Fibroblast of skin of right quadriceps (primary cell): Measurements from ENCODE around the gene FCMR.
"Not testable (repeated sequence)": the region's sequence is repeated elsewhere in the genome, so short reads cannot be mapped to it uniquely, and the experiment has no call there.

Experiments
- DNase-seq: peaks from one replicate; pipeline ENCODE4 v3.0.0-alpha.2; 2013

FCMR gene

DNA sequence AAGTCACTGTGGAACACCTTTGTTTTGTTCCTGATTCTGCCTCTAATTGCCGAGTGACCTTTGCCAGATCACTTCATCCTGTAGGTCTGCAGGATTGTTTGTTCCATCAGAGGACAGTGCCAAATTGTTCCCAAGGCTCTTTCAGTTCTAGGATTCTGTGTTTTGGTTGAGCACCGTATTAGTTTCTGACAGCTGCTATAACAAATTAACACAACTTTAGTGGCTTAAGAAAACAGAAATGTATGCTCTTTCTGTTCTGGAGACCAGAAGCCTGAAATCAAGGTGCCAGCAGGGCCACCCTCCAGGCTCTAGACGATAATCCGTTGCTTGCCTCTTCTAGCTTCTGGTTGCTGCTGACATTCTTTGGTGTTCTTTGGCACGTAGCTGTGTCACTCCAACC lies 27.9 kb upstream of the FCMR start:
- no peak for DNase-seq

DNA sequence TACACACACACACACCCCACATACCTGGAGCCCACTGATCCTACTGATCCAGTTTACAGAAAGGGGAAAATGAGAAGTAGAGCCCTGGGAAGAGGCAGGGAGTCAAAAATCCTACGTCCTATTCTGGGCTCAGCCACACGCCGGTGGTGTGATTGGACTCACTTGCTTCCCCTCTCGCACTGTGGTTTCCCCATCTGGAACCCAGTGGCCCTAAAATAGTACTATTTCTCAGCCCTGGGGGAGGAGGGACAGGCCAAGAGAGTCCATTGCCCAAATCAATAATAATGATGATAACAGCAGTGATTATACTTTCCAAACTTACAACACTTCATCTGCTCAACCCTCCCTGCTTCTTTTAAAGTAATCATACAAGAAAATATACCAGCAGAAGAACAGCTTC lies 27.5 kb upstream of the FCMR start:
- no peak for DNase-seq

DNA sequence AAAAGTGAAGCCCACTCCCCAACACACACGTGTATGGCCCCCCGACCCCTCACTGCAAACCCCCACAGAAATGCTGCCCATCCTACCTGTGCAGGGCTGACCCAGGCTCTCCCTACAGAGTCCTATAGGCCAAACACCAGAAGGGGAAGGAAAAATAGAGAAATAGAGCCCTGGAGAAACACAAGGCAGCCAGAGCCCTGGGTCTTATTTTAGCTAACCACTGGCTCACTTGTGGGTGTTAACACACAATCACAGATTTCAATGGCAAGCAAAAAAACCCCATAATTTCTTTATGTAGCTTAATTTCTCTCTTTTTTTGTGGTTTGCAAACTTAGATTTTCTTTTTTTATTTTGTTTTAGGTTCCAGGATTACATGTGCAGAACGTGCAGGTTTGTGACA lies 25.5 kb upstream of the FCMR start:
- no peak for DNase-seq

DNA sequence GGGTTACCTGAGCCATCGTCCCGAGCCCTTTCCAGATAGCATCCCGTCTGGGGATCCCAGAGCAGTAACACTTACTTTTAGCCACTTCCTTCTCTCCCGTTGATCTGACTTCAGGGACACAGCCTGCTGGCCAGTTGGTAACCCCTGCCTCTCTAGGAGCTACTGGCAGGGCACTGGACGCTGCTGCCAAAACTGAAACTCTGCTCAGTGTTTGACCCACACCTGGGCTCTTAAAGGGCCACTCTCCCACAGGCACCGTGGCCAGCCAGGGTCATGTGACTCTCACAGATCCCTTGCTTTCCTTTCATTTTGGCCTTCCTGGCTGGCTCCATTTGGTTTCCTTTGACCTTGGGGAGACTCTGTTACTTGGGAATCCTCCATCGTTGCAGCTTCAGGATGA lies 24.5 kb upstream of the FCMR start, which contains the start of gene PIGR:
PIGR (minus strand) TSS at position 206 of the 400 bp plus-strand sequence. CDS start 5,935 bp downstream, outside the sequence.
- DNase-seq, result no peak

DNA sequence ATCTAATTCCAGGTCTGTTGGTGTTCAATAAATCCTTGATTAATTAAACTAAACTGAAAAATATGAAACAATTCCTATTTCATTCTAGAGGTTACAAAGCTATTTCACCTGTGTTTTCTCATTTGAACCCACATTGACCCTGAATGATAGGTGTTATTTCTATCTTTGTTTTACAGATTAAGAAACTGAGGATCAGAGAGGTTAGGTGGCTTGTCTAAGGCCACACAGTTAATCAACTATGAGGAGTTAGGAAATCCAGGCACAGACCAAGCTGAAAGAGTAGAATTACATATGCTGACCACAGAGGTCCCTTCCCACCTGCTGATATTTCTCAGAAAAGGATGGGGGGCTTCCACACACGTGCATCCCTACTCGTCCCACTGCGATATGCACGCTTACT lies 24.0 kb upstream of the FCMR start:
- DNase-seq, result no peak

DNA sequence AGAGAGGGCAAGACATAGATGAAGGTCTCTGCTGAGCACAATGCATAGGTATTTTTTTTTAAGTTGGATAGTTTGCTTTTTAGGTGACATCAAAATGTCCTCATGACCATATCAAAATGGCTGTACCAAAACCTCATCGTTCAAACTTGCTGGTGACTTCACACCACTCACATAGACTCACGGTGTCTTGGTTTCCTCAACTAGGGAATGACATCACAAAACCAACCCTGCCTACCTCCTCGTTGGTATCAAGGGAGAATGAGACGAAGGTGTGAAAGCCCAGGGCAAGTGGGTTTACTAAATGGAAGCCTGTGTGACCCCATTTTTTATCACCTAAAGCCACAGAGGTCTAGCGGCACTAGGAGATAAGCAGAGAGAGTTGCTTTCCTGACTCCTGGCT lies 23.0 kb upstream of the FCMR start:
- no peak for DNase-seq

DNA sequence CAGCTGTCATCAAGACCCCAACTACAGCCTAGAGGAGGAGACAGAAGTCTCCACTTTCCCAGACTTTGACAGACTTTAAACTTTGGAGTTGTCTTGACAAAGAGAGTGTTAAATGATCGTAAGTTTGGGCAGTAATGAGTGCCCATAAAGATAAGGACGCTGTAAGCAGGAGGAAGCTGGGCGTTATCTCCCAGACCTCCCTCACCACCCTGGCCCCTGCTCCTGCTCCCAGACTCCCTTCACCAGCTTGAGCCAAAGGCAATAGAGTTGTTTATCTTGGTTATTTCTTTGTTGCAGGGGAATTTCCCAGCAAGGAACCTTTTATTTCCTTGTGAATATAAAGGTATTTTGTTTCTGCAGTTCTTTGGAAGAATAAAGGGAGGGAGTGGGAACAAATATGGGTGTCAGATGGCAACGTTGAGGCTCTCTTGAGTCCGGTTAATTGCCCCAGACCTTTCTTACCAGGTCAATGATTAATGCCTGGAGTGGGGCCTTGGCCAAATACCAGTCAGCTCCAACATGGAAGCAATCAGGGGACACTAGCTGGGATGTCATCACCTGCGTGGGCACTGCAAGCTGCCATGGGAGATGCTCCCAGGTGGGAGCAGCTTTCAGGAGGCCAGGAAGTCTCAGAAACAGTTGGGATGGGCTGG lies 20.2 kb upstream of the FCMR start:
- no peak for DNase-seq

DNA sequence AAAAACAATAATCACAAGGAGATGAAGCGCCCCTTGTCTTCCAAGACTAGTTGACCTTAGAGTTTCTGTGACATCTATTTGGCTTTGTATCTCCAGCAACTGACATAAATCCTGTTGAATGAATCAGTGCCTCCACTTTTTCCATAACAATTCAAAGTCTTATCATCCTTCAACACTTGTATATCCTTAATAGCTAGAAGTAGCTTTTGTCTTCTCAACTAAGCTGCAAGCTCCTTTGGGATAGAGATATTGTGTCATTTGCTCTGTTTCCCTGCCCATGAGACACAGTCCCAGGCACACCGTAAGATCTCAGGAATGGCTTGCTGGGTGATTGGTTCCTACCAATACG lies 18.8 kb upstream of the FCMR start:
- DNase-seq, result no peak

DNA sequence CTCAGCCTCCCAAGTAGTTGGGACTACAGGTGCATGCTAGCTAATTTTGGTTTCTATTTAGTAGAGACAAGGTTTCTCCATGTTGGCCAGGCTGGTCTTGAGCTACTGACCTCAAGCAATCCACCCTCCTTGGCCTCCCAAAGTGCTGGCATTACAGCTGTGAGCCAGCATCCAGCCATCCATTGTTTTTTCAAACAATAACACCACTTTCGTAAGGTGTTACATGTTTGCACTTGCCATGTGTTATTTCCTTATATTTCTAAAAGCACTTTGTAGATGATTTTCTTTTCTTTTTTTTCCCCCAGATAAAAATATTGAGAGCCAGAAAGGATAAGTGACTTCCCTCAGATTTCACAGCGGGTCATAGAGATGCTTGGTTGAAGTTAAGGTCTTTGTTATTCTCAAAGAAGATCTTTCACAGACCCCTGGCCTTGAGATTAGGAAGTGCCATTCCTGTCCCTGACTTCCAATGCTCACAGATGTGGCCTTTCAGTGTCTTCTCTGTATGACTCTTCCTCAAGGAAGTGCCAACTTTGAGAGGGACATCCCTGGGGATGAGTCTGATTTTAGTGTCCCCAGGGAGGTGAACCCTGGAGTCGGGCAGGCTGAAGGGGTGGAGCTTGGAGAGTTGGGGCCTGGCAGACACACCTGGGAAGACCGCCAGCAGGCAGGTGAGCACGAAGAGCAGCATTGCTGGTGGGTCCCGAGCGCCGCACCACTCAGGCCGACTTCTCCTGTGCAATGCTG lies 18.3 kb upstream of the FCMR start:
- no peak for DNase-seq

DNA sequence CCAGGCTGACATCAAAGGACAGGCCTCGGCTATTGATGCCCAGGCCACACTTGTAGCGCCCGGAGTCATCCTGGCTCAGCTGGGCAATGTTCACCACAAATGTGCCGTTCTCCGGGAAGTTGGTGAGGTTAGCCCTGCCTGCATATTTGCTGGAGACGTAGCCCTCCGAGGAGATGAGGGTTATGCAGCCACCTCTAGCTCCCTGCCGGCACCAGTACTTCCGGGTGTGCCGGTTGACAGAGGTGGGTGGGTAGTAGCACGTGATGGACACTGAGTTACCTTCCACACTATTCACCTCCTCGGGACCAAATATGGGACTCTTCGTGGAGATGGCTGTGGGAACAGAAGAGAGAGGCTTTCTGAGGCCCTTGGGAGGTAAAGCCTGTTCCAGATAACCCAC lies 17.4 kb upstream of the FCMR start:
- DNase-seq, result no peak

DNA sequence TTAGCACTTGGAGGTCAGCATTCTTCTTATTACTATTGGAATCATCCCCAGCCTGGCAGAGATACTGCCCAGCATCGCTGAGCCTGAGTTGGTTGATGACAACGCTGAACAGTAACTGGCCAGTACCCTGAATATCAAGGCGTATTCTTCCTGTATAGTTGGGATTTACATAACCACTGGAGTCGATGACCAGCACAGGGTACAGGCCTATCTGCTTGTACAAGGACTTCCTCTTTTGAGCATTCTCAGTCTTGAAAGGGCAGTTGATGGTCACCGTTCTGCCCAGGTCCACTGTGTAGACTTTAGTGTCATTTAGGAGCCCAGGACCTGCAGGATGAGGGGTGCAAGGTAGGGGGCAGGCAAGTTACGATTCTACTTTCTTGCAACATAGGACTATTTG lies 15.7 kb upstream of the FCMR start:
- DNase-seq, result no peak

DNA sequence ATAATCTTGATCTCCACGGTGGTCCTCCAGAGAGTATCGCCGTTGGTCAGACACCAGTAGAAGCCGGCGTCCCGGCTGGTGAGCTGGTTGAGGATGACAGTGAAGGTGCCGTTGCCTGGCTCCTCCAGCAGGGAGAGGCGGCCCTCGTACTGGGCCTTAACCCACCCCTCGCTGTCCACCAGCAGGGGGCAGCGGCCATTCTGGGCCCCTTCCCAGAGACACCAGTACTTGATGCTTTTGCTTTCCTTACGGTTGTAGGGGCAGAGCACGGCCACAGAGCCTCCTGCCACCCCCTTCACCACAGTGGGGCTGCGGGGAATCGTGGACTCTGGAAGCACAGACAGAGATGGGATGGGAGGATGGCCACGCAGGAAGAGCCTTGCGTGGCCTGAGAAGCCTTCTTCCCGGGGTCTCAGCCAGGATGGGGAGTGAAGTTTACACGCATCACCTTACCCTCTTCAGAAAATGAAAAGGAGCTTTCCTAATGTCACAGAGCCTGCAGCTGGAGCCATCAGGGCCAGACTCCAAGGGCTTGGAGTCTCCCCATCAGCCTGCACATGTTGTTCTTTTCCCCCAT lies 13.8 kb upstream of the FCMR start:
- peak; percentile 15 for DNase-seq

DNA sequence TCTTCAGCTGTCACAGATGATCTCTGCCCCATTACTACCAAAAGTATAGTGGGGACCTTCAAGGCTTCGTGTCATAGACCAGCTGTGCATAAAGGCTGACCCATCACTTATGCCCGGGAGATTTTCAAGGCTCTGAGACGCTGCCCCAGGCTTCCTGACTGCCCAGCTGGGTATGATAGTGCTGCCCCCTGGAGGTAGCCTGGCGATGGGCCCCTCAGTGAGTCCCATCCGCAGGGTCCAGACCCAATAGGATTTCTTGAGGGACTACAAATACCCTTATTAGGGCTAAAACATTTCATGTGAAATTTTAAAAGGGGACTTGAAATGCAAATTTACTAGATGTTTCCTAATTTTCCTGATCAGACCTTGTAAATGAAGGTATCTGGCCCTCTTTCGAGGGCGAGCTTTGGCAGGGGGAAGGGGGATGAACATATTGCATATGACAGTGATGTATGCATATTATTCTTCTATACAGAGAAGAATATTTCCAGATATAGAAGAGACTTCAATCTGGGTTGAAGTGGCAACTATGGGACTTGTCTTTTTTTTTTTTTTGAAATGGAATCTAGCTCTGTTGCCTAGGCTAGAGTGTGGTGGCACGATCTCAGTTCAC lies 11.7 kb upstream of the FCMR start:
- no peak for DNase-seq

DNA sequence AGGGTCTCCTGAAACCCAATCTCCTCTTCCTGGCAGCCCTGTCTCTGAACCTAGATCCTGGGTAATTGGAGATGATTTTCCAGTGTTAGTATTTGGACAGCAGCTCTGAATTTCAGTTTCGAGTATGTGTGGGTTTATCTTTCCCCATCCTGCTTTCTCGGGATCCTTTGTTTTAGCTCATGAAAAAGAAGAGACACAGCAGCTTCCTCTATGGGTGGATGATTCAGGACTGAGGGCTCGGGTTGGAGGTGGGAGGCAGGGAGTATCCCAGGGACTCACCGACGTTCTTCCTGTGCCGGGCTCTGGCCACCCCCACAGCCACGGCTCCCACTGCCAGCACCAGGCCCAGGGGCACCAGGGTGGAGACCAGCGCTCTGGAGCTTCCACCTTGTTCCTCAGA lies 10.4 kb upstream of the FCMR start:
- no peak for DNase-seq

DNA sequence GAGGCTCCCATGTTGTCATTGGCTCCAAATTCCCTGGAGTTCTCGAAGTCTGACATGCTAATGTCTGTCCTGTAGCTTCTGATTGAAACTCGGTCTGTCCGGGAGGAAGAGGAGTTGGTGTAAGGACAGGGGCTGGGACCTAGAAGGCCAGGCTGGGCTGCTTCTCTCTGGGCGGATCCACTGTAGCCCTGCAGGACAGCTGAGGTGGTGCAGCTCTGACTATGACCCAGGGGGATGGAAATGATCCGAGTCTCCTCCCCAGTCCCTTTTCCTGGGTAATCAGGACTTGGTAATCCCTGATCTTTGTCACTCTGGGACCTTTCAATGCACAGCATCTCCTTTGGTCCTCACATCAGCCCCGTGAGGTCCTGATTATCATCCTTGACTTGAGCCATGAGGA lies 10.0 kb upstream of the FCMR start:
- no peak for DNase-seq

DNA sequence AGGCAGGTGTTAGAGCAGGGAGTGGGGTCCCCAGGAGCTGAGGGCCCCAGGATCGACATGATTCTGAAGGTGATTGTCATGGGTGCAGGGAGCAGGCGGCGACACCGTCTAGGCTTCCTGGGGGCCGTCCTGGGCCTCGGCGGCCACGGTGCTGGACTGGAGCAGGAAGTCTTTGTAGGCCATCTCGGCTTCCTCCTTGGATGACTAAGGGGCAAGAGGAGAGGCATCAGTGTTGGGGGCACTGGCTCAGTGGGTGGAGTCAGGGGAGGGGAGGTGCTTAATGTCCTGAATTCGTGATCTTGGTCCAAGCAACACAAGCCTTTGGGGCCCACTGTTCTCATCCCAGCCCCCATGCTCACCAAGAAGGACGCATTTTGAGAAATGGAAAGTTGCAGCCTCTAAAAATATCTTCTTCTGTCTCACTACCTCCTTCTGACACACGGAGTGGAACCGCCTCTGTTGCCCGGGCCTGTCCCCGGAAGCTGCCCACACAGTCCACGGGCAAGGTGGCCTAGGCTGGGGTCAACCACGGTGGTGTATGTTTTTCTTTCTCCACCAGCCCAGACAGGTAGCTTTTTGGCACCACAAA lies 8.6 kb upstream of the FCMR start:
- DNase-seq, result no peak

DNA sequence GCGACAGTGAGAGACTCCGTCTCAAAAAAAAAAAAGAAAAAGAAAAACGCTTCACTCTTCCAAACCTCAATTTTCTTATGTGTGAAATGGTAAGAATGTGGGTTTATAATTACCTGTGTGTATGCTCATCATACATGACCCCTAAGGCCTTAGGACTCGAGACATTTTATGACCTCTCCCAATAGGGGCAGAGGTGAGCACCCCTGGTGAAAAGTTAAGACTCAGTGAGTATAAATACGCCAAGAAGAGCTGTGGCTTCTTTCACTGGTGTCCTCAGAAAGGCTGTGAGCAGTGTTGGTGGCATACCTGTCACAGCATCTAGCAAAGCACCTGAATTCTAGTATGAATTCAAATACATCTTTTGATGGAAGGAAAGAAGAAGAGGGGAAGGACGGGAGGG lies 7.8 kb upstream of the FCMR start:
- DNase-seq, result no peak

DNA sequence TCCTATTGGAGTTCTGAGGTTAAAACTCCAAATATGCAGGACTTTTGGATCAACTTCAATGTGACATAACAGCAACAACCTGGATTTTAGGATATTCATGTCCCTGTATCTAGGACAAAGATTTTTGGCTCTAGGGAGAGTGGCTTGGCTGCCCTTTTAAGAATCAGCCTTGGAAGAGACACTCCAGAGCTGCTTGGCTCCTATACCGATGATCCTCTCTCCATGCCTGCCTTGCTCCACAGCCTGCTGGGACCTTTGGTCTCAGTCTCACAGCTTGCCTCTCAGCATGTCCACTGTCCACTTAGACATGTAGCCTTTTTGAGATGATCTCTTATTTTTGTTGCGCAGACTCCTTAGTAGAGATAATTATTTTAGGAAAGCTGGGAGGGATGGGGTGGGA lies 4.5 kb upstream of the FCMR start:
- DNase-seq, result no peak

DNA sequence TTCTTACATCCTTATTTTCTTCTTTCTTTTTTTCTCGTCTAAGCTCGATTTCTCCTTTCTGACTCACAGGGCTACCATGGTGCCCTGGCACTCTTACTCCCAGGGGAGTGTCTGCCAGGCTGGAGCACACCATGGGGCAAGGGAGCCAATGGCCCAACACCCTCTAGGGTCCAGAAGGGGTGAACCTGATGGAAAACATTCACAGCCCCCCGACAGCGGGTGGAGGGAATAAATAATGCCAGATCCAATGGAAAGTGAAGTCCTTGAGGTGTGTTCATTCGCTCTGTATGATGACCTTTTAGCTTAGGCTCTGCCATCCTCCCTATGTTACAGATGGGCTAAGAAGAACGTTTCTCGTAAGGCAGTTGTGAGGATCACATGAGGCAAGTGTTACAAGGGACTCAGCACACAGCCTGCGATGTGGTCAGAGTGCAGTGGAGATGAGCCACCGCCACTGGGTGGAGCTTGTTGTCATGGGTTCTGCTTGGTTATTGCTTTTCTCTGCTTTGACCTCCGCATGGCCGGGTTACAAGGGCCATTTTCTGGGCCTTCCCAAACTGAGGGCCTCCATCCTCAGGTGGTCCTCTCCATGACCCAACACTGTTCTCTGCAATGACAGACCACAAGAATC lies 3.5 kb upstream of the FCMR start:
- DNase-seq, result no peak

DNA sequence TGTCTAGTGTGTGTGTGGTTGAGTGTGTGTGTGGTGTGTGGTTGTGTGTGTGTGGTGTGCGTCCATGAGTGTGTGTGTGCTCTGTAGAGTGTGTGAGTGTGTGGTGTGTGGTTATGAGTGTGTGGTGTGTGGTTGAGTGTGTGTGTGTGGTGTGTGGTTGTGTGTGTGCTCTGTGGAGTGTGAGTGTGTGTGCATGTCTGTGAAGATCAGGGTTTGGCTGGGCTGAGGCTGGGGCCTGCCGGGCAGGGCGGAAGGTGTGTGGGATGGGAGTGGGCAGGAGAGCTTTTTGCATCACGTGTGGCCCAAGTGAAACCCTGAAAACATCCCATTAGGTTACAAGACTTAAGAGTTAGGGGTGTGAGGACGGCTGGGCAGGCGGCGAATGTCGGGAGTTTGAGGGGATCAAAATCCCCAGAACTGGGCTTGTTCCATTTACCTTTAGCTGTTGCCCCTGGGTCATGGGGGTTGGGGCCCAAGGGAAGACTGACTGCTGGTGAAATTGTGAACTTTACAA lies 2.9 kb upstream of the FCMR start:
- DNase-seq, result no peak

DNA sequence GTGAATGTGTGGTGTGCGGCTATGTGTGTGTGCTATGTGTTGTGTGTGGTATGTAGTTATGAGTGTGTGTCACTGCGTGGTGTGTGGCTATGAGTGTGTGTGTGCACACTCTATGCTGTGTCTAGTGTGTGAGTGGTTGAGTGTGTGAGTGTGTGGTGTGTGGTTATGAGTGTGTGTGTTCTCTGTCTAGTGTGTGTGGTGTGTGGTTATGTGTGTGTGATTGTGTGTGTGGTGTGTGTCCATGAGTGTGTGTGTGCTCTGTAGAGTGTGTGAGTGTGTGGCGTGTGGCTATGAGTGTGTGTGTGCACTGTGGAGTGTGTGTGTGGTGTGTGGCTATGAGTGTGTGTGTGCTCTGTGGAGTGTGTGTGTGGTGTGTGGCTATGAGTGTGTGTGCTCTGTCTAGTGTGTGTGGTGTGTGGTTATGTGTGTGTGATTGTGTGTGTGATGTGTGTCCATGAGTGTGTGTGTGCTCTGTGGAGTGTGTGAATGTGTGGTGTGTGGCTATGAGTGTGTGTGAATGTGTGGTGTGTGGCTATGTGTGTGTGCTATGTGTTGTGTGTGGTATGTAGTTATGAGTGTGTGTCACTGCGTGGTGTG lies 2.3 kb upstream of the FCMR start:
- DNase-seq, result not testable (repeated sequence)
